RCC 7860 (cell line): ENCODE data around the gene TSR1.

Experiments
- DNase-seq: peaks from one replicate; pipeline ENCODE4 v3.0.0-alpha.2; 2015; ENCODE audit warnings: low spot score
- FAIRE-seq: peaks from 2 replicates; lab custom pipeline; 2012; peaks lifted over from hg19 to GRCh38; lab: Jason Lieb, UNC

Gene TSR1

DNA sequence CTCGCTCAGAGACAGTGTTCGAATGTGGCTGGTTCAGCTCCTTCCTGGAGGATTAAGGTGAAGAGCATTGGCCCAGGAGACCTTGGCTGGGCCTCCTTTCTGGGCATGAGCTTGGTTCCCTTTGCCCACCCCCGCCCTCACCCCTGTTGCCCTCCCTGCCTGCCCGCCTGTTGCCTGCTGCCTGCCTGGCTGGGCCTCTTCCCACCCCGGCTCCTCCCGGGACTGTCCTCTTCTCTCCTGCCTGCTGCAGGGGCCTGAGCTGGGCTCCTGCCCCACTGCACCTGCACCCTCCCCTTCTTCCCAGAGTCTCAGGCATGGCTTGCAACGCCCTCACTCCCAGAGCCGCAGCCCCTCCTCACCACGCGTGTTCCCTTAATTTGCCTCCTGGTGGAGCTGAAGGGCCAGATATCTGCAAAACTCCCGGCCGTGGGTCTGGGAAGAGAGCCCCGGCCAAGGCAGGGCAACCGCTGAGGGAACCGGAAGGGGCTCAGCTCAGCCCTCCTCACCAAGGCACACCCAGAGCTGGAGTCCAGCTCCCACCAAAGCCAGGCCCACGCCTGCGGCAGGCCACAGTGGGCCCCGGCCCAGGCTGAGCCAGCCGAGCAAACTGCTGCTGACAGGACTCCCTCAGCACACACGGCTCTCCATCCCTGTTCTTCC, 33.4 kb upstream of the TSR1 start:
- DNase-seq (no peak), FAIRE-seq (no peak)

DNA sequence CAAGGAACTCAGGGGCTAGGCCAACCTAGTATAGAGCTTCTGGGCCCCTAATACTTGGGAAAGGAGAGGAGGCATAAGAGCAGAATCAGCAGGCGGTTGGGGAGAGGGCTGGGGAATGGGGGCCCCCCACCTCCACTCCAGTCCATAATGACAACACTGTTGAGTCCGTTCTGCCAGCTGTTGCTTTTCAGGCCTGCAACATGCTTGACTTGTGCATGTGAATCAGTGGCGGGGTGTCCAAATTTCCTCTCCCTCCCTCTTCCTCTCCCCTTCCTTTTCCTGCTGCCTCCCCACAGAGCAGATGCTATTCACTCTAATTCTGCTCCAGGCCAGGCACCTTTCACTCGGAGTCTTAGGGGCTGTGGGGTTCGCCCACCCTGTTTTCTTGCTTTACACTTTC, 32.8 kb upstream of the TSR1 start:
- DNase-seq: no peak
- FAIRE-seq: no peak

DNA sequence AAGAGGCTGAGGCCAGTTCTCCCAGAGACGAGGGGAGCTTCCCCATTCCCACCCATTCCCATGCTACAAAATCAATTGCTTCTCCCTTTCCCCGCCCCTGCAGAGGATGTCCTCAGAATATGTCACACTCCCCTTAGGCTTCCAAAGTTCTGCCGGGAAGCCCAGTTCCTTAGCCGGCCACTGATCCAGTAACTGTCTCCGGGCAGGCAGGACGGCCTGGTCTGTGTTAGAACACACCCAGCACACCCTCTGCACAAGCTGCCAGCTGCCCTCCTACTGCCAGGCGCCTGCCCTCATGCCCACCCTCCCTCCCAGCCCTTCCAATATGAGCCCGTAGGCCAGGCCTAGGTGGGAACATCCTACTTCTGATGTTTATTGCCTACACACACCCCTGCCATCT, 32.1 kb upstream of the TSR1 start:
- no peak for FAIRE-seq
- DNase-seq: no peak

DNA sequence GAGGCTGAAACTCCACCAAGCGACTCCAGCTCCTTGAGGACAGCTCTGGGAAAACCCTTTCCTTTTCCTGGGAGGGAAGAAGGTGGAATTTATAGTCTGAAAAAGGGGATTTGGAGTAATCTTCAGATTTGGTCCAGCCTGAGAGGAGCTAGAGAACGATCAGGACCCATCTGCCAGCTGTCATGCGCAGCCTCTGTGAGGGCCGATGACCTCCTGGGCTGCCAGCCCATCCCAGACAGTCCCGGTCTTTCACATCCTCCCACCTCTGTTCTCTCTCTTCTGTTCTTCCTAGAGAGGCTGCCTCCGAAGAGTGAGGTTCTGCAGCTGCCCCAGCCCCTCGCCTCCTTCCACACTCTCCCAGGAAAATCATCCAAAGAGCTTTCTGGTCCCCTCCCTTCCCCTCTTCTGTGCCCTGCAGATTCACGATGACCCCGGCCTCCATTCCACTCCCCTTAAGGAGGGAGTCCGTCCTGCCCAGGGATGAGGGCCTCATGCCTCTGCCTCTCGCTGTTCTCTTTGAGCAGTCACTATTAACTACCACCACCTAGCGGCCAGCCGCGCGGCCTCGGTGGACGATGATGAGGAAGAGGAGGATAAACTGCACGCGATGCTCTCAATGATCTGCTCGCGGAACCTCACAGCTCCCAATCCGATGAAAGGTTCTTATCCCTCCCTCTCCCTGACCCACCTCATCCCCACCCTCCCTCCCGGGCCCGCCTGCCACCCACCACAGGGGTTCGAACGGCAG, 30.7 kb upstream of the TSR1 start:
- DNase-seq (no peak), FAIRE-seq (no peak)

DNA sequence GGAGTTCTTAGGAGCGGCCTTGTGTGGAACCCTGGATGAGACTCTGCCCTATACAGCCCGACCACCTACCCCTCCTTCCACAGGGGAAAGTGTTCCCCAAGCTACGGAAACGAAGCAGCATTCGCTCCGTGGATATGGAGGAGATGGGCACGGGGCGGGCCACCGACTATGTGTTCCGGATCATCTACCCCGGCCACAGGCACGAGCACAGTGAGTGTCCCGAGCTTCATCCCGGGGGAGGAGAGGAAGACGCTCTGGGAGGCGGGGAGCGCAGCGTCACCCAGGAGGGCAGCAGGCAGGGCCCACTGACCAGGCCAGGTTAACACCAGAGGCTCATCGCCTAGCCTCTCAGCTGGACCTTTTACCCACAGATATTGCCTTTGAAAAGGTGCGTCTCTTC, 28.9 kb upstream of the TSR1 start:
- no peak for DNase-seq
- no peak for FAIRE-seq

DNA sequence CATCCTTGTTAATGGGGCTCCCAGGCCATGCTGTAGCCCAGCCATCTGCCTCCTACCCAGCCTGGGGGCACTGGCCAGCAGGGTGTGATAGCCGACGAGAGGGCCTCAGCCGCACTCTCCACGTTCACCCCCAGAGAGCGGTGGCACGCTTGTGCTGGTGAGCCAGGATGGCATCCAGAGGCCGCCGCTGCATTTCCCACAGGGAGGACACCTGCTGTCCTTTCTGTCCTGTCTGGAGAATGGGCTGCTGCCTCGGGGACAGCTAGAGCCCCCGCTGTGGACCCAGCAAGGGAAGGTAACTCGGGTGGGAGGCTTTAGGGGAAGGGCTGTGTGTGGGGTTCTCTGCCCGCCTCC, 28.5 kb upstream of the TSR1 start:
- FAIRE-seq: no peak
- no peak for DNase-seq

DNA sequence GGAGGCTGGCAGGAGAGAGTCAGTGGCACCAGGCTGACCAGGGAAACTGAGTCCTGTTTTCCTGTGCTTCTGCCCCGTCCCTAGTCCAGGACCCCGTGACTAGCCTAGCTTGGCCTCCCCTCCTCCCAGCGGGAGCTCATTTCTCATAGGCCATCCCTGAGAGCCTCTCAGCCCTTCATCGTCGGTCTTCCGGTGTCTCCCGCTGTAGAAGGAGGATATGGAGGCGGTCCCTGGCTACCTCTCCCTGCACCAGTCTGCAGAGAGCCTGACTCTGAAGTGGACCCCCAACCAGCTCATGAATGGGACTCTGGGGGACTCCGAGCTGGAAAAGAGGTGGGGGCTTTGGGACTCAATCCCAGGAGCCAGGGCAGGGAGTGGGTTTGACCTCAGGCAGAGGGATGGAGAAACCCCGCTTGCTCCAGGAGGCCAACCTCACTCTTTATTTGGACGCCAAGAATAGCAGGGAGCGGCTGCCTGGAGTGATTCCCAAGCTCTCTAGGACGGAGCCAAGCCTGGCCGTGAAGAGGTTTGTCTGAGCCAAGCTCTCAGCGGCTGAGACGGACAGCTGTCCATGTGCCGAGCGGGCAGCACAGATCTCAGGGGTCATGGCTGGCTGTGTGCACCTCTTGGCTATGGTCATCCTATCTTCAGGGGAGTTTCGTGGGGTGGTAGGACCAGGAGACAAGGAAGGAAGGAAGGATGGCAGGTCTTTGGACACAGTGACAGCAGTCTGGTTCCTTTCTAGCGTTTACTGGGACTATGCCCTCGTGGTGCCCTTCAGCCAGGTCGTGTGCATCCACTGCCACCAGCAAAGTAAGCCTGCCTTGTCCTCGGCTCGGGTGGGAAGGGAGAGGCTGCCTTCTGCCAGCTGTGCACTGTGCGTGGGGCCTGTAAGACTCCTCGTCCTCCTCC, 27.9 kb upstream of the TSR1 start:
- FAIRE-seq: no peak

DNA sequence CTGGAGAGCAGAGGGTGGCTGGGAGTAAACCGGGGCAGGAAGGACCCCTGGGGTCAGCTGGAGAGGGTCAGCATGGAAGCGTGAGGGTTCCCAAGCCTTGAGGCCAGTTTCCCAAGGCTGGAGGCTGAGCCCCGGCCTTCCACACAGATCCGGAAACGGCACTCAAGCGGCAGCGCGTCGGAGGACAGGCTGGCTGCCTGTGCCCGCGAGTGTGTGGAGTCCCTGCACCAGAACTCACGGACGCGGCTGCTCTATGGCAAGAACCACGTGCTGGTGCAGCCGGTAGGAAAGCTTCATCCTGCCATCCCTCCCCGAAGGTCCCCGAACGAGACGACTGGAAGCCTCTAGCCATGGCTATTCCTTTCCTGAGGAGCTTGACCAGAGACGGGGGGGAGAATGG, 27.1 kb upstream of the TSR1 start:
- no peak for DNase-seq
- no peak for FAIRE-seq

More for the DNA sequence above, 27.9 kb upstream of the TSR1 start:
- DNase-seq: no peak

DNA sequence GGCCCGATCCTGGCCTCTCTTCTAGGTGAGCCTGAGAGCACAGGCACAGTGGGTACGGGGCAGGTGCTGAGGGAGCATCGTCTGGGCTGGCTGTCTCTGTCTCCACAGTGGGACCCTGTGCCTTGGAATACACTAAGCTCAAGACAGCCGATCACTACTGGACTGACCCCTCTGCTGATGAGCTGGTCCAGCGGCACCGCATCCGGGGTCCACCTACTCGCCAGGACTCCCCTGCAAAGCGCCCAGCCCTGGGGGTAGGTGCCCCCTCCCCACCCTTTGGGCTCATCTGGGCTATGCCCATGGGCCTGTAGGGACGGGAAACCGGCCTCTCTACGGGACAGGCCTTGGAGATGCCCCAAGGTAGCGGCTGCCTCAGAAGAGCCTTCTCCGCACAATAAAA, 26.6 kb upstream of the TSR1 start:
- no peak for FAIRE-seq

DNA sequence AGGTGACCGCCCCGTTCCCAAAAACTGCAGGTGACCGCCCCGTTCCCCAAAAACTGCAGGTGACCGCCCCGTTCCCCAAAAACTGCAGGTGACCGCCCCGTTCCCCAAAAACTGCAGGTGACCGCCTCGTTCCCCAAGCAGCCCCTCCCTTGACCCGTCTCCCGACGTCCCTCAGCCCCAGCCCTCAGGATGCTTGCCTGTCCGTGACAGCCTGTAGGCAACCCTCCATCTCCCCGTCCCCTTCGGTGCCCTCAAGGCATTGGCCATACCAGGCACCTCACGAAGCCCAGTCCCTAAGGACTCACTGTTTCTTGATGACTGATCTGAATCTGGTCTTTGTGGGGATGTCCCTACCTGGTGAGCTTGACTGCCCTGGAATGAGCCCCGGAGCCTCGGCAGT, 26.2 kb upstream of the TSR1 start:
- no peak for FAIRE-seq
- no peak for DNase-seq

More for the DNA sequence above, 26.6 kb upstream of the TSR1 start:
- DNase-seq: no peak

DNA sequence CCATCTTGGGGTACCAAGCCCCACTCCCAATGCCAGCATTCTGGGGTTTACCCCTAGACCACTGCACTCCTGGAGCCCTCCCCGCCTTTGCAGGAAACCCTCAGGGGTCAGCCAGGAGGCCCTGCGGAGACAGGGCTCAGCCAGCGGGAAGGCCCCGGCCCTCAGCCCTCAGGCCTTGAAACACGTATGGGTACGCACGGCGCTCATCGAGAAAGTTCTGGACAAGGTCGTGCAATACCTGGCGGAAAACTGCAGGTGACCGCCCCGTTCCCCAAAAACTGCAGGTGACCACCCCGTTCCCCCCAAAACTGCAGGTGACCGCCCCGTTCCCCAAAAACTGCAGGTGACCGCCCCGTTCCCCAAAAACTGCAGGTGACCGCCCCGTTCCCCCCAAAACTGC, 25.8 kb upstream of the TSR1 start:
- FAIRE-seq (no peak), DNase-seq (no peak)

DNA sequence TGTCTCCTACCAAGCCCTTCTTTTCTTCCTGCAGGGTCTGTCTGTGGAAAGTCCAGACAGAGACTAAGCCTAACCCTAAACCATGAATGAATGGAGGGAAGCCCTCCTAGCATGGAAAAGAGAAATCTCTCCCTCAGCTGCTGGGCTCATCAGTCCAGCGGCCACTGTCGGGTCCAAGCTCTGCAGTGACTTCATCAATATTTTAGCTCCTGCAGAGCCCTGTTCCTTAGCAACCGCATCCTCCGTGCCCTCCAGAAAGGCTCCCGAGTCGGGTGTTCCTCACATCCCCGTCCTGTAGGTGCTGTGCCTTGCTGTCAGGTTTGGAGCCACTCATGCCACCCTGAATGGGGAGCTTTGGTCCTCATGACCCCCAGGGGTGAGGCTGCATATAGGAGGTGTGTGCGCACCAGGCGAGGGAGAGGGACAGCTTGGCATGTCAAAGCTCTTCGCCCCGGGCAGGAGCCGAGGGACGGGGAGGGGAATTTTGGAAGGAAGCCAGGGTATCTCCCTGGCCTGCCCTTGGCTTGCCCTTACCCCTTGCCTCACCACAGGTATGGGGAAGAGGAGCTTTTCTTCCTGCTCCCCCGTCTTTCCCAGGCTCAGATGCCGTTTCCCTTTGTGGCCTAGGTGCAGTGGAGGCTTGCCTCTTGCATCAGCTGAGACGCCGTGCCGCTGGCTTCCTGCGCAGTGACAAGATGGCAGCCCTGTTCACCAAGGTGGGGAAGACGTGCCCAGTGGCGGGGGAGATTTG, 24.9 kb upstream of the TSR1 start:
- DNase-seq (no peak), FAIRE-seq (no peak)

DNA sequence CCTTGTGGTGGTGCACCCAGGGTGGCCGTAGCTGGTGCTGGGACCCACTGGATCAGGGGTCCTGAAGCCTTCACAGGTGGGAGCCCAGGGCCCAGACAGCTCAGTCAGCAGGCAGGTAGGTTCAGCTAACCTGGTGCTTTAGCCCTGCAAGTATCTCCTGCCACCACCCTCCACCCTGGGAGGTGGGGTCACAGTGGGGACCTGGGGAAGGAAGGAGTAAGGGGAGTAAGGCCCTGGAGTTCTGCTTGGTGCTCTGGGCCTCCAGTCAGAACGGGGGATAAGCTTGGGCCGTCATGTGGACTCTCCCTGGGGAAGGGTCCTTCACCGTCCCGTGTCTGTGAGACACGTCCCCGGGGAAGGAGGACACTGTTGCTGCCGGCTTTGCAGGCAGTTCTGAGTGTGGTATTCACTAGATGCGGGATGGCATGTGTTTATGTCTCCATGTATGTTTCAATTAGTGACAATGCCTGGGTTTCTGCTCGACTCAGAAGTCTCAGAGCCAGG, 21.7 kb upstream of the TSR1 start:
- DNase-seq (no peak), FAIRE-seq (no peak)

DNA sequence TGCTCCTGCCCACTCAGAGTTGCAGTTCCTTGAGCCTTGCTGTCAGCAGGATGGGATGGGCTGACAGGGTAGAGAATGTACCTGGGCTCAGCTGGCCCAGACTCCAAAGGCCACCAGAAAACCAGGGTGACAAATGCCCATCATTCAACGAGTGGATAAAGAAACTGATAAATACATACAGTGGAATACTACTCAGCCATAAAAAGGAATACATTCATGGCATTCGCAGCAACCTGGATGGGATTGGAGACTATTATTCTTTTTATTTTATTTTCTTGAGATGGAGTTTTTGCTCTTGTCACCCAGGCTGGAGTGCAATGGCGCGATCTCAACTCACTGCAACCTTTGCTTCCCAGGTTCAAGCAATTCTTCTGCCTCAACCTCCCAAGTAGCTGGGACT, 21.0 kb upstream of the TSR1 start:
- FAIRE-seq: no peak
- DNase-seq: no peak

DNA sequence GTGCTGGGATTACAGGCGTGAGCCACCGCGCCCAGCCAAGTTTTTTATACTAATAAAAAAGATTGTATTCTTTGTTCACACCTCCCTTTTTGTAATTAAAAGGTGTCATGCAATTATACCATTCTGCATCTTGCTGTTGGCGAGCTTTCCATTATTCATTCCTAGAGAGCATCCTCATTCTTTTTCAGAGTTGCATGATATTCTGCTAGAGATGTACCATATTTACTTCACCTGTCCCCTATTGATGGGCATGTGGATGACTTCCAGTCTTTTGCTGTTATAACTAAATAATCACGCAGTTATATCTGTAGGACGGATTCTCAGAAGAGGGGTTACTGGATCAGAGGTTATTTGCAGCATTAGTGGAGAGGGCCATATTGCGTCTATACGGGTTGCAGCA, 18.1 kb upstream of the TSR1 start:
- DNase-seq: no peak
- no peak for FAIRE-seq

DNA sequence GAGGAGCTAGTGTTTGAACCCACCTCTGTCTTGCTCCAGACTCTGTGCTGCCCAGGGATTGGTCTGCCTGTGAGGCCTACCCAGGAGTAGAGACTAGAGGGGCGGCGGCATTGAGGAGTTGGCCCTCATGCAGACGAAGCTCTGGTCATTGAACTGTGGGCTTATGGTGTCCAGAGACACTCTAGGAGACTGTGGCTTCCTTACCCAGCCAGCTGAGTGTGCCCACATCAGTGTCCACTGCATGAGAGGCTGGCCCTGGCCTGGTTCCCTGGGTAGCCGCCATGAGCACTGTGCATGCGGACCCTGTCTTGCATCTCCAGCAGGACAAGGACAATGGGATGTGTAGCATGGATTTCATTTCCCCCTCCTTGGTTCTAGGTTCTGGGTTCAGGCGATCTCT, 15.0 kb upstream of the TSR1 start:
- DNase-seq (no peak), FAIRE-seq (no peak)

DNA sequence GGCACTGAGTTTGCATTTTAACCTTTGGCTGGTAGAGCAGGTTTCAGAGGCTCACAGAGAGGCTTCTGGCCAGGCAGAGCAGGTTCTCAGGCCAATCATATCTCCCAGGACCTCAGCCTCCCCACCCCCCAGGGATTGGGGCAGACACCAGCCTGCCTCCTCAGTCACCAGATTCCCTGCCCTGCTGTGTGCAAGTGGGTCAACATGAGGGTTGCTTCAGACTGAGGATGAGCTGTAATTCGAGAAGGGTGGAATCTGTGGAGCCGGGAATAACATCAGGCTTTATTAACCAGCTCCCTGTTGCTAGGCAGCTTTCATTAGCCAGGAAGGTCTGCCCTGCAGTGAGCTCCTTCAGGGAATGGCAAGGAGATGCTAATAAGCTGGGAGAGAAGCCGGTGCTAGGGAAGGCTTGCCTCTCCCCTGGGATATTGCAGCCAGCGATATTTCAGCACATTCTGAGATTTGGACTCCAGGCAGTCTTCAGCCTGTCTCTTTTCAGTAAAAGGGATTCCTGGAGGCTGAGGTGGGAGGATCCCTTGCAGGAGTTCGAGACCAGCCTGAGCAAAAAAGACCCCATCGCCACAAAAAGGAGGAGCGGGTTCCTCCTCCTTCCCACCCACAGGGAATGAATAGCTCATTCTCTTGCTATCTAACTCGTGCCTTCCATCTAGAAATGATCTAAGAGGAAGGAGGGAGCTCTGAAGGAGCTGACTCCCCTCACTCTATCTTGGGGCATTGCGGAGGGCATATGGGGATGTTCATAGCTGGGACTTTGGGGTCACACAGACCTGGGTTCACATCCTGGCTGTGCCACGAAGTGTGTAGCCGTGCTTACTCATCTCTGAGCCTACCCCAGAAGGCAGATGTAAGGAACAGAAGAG, 11.8 kb upstream of the TSR1 start:
- no peak for DNase-seq
- FAIRE-seq: no peak

DNA sequence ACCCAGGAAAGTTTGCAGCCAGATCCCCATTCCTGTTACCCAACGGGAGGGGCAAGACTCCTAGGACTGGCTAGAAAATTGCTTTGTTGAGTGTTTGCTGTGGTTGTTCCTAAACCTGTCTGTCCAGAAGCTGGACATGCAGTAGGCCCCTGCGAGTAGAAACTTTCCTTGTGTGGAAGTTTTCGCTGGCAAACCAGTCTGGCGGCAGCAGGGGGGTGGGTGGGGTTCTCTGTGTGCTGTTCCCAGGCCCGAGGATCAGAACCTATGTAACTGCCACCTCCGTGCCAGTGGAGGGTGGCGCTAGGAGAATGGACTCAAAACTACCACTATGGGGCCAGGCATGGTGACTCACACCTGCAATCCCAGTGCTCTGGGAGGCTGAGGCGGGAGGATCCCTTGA, 10.2 kb upstream of the TSR1 start:
- no peak for FAIRE-seq
- no peak for DNase-seq

DNA sequence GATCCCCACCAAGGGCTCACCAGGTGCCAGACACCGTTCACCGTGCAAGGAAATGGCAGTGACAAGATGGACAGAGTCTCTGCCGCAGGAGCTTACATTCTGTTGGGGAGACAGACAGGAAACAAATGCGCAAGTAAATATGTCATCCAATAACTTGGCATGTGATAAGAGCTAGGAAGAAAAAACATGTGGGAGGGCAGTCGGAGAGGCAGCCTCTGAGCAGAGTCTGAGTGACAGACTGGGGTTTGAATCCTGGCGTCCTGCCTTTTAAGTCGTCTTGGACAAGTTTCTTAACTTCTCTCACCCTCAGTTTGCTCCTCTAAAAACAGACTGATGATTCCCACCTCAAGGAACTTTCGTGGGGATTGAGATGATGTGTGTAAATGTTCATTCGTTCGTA, 8.3 kb upstream of the TSR1 start:
- DNase-seq (no peak), FAIRE-seq (no peak)

DNA sequence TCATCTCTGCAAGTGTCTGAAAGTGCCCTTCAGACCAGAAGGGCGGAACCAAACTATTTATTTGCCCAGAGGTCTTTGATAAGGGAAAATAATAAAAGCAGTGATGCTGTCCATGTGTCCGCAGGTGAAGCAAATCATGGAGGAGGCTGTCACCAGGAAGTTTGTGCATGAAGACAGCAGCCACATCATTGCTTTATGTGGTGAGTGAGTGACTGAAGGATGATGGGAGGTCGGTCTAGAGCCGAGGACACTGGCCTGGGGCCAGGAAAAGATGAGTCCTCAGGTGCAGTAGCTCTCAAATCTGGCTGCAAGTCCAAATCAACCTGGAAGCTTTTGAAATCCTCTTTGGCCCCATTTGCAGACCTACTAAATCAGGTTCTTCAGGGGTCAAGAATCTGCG, 7.2 kb upstream of the TSR1 start:
- DNase-seq: no peak
- FAIRE-seq: no peak
